ENCODE measurements around the gene SAMD8. TPM values are rescaled to one million over a fixed set of nuclear protein-coding genes. Genes with fewer than 3 reads are reported as not detected.
A peak's percentile ranks its signal among the peaks of the same experiment; 100 is the strongest.

SAMD8 gene
- total and polyA plus RNA-seq, 12 donors, result 5.7 to 48.7 (median 29.1) TPM

DNA sequence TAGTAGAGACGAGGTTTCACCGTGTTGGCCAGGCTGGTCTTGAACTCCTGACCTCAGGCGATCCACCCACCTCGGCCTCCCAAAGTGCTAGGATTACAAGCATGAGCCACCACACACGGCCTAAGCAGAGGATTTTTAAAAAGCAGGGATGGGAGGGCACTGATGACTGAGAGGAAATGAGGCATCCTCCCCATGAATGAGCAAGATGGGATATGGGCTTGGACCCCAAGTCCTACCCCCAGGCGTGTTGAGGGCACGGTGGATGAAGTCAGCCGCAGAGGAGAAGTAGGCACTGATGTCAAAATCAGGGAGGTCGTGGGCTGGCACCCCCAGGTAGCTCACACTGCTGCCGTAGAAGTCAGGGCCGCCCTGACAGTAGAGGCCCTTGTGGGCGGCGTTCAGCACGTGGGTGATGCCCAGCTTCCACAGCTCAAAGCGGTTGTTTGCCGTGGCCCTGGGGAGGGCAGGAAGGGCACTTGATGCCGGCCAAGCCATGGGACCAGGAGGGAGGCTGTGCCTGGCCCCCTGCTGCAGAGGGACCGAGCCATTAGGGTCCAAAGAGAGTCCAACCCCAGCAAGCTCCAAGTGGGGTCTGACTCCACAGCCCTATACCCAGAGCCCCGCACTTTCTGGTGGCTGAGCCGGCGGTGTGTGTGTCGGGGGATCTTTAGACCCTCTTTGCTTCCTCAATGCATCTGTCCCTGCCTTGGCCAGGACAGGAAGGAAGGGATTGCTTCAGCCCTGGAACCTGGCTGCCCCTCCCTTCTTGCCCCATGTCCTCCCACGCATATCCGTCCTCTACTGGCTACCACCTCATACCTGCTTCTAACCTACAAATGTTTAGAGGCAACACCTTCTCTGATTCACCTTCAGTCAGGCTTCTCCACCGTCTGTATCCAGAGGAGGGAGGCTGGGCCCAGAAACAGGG, 3.4 kb upstream of the SAMD8 start:
- no peaks in the 10 kb centered on the region for H3K27me3 ChIP-seq

DNA sequence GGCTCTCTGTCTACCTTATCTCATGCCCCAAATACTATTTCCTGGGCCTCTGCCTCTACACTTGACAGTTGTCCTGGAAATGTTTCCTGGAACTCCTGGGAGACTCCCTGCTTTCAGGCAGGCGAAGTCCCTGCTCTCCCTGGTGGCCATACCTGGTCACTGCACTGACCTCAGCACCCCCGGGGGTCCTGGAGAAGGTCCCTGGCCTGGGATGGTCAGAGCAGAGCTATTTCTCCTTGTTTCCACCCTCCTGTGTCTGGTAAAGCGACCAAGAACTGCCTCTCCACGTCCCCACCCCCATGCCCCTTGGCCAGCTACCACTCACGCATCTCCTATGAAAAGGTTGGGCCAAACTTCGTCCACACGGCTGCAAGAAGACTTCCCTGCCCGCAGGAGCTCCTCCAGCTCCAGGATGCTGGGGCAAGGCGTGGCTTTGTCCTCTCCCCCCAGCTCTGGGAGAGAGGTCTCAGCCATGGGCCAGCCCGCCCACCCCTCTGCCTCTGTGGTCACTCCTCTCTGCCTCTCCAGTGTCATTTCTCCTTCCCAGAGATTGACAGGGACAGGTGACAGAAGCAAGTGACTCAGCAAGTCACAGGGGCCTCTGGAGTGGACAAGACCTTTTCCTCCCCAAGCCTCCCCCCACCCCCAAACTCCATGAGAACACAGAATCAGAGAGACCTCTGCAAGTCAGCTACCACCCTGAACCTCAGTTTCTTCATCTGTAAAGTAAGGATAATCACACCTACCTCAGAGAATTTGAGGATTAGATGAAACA, 2.6 kb upstream of the SAMD8 start:
- H3K4me1 ChIP-seq (replicated peaks in 1 of 2), result peaks cover 7 to 27% of the 10 kb centered on the region in 2 donors
- H3K4me3 ChIP-seq, result no peak overlapping the region
- DNase-seq, result peak in 1 of 7 donors; percentile 50
- no peak for TF ChIP-seq POLR2A (IDR thresholded peaks at IDR 0.05)
- TF ChIP-seq, protein P1, sequence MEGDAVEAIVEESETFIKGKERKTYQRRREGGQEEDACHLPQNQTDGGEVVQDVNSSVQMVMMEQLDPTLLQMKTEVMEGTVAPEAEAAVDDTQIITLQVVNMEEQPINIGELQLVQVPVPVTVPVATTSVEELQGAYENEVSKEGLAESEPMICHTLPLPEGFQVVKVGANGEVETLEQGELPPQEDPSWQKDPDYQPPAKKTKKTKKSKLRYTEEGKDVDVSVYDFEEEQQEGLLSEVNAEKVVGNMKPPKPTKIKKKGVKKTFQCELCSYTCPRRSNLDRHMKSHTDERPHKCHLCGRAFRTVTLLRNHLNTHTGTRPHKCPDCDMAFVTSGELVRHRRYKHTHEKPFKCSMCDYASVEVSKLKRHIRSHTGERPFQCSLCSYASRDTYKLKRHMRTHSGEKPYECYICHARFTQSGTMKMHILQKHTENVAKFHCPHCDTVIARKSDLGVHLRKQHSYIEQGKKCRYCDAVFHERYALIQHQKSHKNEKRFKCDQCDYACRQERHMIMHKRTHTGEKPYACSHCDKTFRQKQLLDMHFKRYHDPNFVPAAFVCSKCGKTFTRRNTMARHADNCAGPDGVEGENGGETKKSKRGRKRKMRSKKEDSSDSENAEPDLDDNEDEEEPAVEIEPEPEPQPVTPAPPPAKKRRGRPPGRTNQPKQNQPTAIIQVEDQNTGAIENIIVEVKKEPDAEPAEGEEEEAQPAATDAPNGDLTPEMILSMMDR (IDR thresholded peaks at IDR 0.05), result peak; percentile 14 to 54 (median 42)
- intact Hi-C loops (cut with DNase I), result loop anchor here (5.0 to 10.0 kb wide), 2 partner anchors 123 to 864 kb away; no protein-coding TSS in a partner anchor
- no peaks in the 10 kb centered on the region for H3K9me3 ChIP-seq (replicated peaks in 1 of 3)
- no peak overlapping the region for H3K27ac ChIP-seq
- H3K36me3 ChIP-seq (replicated peaks in 1 of 2), result no peaks in the 10 kb centered on the region
- no peaks in the 10 kb centered on the region for H3K27me3 ChIP-seq
- WGBS, 4 donors, result 74 to 83% (median 77%) methylated on average over 5 to 10 of the region's 10 CpGs

More for the DNA sequence above, 3.4 kb upstream of the SAMD8 start:
- Histone ChIP-seq H3K4me1 (replicated peaks in 1 of 2) (peaks cover 7 to 19% of the 10 kb centered on the region in 2 donors), H3K27ac (no peak overlapping the region), H3K9me3 (replicated peaks in 1 of 3) (no peaks in the 10 kb centered on the region), H3K36me3 (replicated peaks in 1 of 2) (no peaks in the 10 kb centered on the region), H3K4me3 (no peak overlapping the region)
- TF ChIP-seq POLR2A (IDR thresholded peaks at IDR 0.05), result no peak
- TF ChIP-seq, protein P1 (IDR thresholded peaks at IDR 0.05), result no peak
- intact Hi-C loops (cut with DNase I), result loop anchor here (5.0 to 10.0 kb wide), 2 partner anchors 124 to 863 kb away; no protein-coding TSS in a partner anchor
- 83 to 89% (median 89%) methylated on average over 16 to 25 of the region's 25 CpGs for WGBS, 4 donors
- DNase-seq, result peak in 1 of 7 donors; percentile 19

DNA sequence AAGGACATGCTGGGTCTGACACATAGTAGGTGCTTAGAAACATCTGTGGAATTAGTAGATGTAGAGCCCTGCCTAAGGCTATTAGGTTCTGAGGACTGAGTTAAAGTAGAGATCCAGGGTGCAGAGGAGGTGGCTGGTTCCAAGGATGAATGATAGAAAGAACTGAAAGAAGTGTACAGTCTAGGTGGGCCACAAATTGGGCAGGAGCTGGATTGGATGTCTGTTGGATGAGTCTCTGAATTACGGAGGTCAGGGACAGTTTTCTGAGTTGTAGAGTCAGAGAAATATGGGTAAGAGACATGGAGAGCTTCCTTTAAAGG, 2.0 kb upstream of the SAMD8 start:
- Histone ChIP-seq H3K36me3 (replicated peaks in 1 of 2) (no peaks in the 10 kb centered on the region), H3K4me3 (no peak overlapping the region), H3K4me1 (replicated peaks in 1 of 2) (peaks cover 7 to 33% of the 10 kb centered on the region in 2 donors), H3K27ac (no peak overlapping the region), H3K27me3 (no peaks in the 10 kb centered on the region), H3K9me3 (replicated peaks in 1 of 3) (no peaks in the 10 kb centered on the region)
- intact Hi-C loops (cut with DNase I), result loop anchor here (5.0 to 10.0 kb wide), 2 partner anchors 123 to 865 kb away; no protein-coding TSS in a partner anchor
- DNase-seq, result no peak
- 71 to 82% (median 77%) methylated on average over 1 of the region's 1 CpG for WGBS, 4 donors
- TF ChIP-seq, protein P1 (IDR thresholded peaks at IDR 0.05), result no peak
- TF ChIP-seq POLR2A (IDR thresholded peaks at IDR 0.05), result no peak
